Muscle of back (tissue), 11 donors: Measurements from ENCODE around the gene CNN1. TPM values are rescaled to one million over a fixed set of nuclear protein-coding genes. Genes with fewer than 3 reads are reported as not detected.
"Not testable (repeated sequence)": the region's sequence is repeated elsewhere in the genome, so short reads cannot be mapped to it uniquely, and the experiment has no call there.

Source experiments
- DNase-seq, 3 donors: peaks; one replicate each; pipeline versions ENCODE4 v3.0.0 to v3.0.0-alpha.2; 2013
- polyA plus RNA-seq, 10 donors: library from polyadenylated mRNA; unstranded; fragments of 120-200 nt; gene quantifications; one replicate each; pipeline ENCODE4 v1.2.1, GENCODE V29; 2013; ENCODE audit not compliant: insufficient read length in 10 of 10

The CNN1 gene
- polyA plus RNA-seq, 10 donors, result 63.4 to 203 (median 124) TPM

DNA sequence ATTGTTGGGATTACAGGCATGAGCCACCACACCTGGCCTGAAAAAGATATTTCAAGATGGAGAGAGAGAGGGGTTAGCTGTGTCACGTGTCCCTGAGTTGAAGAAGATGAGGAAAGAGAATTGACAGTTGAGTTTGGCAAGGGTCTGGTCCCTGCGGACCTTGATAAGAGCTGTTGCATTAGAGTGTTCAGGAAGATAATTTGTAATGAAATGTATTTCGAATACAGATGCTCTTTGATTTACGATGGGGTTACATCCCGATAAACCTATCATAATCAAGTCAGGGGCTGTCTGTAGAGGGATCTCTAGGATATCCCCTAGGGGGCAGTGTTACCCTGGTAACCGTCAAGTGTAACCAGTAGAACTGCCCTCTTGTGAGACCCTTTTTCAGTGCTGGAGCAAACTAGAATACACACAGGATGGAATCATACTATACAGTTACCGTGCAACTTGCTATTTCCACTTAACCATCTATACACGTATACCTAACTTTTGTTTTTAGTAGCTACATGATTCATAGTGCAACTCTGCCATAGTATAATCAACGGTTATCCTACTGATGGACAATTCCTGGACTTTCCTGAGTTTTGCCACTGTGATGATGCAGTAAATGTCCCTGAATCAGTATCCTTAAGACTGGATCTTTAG is 21.9 kb downstream of the CNN1 start:
- peak; percentile 49 to 62 (median 51) for DNase-seq

- DNase-seq, result no peak
Observed at GRCh38 chr19:11563532-11563931, 24.9 kb downstream of the CNN1 start.

GRCh38 chr19:11564082-11564807 is 25.6 kb downstream of the CNN1 start:
- not testable (repeated sequence) for DNase-seq

DNA sequence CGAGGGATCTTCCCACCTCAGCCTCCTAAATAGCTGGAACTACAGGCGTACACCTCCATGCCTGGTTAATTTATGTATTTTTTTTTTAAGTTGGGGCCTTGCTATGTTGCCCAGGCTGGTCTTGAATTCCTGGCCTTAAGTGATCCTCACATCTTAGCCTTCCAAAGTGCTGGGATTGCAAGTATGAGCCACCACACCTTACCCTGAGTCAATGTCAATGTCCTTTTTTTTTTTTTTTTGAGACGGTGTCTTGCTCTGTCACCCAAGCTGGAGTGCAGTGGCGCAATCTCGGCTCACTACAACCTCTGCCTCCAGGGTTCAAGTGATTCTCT is 27.0 kb downstream of the CNN1 start:
- not testable (repeated sequence) for DNase-seq

- no peak for DNase-seq
Observed at GRCh38 chr19:11566164-11566563, 27.5 kb downstream of the CNN1 start.

DNA sequence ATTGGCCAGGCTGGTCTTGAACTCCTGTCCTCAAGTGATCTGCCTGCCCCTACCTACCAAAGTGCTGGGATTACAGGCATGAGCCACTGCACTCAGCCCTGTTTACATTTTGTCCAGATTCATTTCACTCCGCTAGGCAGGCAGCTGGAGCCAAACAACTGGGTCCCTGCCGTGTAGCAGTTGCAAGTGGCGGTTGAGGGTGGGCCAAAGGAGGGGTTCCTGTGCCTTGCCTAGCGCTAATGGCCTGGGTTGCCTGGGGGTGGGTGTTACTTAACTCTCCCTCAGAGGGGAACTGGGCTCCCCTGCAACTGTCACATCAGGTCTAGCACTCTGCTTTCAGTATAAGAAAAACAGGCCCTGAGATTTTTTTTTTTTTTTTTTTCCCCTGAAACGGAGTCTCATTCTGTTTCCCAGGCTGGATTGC is 31.4 kb downstream of the CNN1 start:
- DNase-seq, result no peak

DNA sequence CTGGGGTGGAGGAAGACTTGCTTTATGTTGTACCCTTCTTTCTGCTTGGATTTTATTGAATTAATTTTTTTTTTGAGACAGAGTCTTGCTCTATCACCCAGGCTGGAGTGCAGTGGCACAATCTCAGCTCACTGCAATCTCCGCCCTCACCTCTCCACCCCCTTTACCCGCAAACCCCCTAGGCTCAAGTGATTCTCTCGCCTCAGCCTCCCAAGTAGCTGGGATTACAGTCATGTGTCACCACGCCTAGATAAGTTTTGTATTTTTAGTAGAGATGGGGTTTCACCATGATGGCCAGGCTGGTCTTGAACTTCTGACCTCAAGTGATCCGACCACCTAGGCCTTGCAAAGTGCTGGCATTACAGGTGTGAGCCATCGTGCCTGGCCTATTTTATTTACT is 34.7 kb downstream of the CNN1 start:
- DNase-seq, result not testable (repeated sequence)

DNA sequence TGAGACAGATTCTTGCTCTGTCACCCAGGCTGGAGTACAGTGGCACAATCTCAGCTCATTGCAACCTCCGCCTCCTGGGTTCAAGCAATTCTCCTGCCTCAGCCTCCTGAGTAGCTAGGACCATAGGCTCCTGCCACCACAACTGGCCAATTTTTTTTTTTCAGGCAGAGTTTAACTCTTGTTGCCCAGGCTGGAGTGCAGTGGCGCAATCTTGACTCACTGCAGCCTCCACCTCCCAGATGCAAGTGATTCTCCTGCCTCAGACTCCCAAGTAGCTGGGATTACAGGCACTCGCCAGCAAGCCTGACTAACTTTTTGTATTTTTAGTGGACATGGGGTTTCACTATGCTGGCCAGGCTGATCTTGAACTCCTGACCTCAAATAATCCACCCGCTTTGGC is 35.1 kb downstream of the CNN1 start:
- DNase-seq, result not testable (repeated sequence)

GRCh38 chr19:11574689-11575088 is 36.0 kb downstream of the CNN1 start:
- DNase-seq, result no peak

GRCh38 chr19:11576227-11576626 is 37.6 kb downstream of the CNN1 start:
- no peak for DNase-seq

- DNase-seq, result no peak
Observed at GRCh38 chr19:11577451-11578257, 39.0 kb downstream of the CNN1 start, which contains the start of gene ACP5. Gene ACP5 (minus strand): TSS chr19:11577645. CDS start chr19:11577317, 328 bp downstream.

DNA sequence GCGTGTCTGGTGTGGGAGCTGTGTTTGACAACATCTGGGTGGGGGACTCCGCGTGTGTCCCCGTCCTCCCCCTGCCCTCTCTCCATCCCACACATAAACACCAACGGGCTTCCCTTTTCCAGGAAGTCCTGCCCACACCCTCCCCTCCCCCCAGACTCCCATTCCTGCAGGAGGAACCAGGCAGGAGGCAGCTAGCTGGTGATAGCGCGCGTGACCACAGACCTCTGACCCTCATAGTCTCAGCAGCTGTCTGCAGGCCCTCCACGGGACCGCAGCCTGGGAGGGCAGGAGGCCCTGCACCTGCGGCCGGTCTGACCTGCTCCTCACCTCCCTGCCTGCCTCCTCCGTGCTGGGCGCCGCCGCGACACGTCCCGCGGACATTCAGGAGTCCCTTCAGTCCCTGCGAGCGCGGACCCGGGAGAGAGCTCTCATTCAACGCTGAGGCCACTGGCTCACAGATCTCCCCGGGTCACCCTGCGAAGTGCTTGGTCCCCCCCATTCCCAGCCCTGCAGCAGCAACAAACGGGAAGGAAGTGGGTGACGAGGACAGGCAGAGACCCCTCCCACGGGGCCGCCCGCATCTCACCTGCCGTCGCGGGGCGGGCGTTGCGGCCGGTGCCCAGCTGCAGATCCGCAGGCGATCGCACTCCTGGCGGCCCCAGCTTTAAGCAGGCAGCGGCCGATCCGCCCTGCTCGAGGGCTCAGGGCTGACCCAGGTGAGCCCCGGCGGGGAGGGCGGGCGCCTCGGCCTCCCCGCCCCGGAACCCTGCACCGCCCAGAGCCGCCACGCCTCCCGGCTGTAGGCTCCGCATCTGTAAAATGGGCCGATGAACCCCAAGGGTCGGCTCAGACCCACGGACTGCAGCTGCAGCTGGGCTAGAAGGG is 39.8 kb downstream of the CNN1 start:
- DNase-seq, result peak in 1 of 3 donors; percentile 36

DNA sequence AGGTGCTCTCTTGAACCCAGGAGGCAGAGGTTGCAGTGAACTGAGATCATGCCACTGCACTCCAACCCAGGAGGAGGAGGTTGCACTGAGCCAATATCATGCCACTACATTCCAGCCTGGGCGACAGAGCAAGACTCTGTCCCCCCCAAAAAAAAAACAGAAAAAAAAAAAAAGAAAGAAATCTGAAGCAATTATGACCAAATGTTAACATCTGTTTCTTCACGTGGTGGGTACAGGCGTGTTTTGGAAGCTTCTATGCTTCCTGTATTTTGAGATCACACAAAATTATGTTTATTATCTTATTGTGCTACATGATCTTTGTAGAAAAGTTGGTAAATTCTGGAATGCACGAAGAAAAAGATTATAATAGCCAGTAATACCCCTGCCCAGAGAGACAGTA is 41.5 kb downstream of the CNN1 start:
- no peak for DNase-seq

GRCh38 chr19:11581740-11582139 is 43.1 kb downstream of the CNN1 start:
- DNase-seq, result no peak

DNA sequence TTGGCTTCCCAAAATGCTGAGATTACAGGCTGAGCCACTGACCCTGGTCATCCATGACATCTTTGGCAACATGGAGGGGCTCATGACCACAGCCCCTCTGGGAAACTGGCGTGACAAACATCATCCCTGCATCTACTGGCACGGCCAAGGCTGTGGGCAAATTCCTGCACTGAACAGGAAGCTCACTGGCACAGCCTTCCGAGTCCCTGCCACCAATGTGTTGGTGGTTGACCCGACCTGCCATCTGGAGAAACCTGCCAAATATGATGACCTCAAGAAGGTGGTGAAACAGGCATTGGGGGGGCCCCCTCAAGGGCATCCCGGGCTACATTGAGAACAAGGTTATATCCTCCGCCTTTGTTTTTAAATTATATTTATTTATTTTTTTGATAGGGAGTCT is 47.7 kb downstream of the CNN1 start:
- DNase-seq, result no peak

DNA sequence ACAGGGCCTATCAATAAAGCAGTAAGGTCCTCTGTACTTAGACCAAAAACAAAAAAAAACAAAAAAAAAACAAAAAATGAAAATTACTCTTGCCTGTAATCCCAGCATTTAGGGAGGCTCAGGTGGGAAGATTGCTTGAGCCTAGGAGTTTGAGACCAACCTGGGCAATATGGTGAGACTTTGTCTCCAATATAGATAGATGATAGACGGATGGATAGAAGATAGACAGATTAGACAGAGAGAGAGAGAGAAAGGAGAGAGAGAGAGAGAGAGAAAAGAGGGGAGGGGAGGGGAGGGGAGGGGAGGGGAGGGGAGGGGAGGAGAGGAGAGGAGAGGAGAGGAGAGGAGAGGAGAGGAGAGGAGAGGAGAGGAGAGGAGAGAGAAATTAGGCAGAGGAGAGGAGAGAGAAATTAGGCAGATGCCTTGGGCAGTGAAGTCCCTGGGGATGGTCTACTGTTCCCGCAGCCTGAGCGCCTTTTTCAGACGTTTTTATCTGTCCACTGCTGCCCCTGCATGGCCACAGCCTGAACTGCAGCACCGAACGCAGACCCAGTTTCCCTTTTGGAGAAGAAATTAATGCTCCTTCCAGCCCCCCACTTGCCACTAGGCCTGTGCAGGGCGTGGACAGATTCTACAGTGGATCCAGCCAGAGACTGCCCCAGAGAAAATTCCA is 48.8 kb downstream of the CNN1 start:
- peak; percentile 54 to 85 (median 75) for DNase-seq

GRCh38 chr19:11587975-11588631 is 49.5 kb downstream of the CNN1 start:
- DNase-seq, result no peak

DNA sequence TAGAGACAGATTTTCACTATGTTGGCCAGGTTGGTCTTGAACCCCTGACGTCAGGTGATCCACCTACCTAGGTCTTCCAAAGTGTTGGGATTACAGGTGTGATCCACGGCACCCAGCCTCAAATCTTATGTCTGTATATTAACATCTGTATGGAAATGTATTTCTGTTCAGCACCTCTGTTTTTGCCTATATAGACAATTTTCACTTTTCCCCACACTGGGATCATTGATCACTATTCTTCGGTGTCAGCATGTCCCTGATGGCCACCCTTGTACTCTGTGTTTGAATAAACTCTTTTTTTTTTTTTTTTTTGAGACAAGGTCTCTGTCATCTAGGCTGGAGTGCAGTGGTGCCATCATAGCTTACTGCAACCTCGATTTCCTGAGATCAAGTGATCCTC is 55.4 kb downstream of the CNN1 start:
- no peak for DNase-seq

- no peak for DNase-seq
Observed at GRCh38 chr19:11596156-11596555, 57.5 kb downstream of the CNN1 start.
